K562 (cell line): ENCODE measurements around the gene KCTD16. TPM values are rescaled to one million over a fixed set of nuclear protein-coding genes. Genes with fewer than 3 reads are reported as not detected.

ENCODE experiments used
- ATAC-seq: fragments of 200-7000 bp; cut with Tn5 transposase; 3 replicates; pipeline ENCODE4 v1.9.1; 2020; ENCODE audit warnings: moderate library complexity
- BruUV-seq: library from RNA; stranded (reverse); fragments of 400-500 nt; replicated peaks from 2 replicates; lab custom pipeline; 2021; lab: Mats Ljungman, UMichigan
- CTCF ChIA-PET: fragments of 300-600 bp; formaldehyde crosslinking; extraction: SDS; loops from one replicate; lab custom pipeline; 2021; ENCODE audit warnings: low intra/inter-chr PET ratio; lab: Yijun Ruan, JAX
- POLR2A ChIA-PET: fragments of 300-600, 350-650 bp; sonication (Branson Sonifier 250); formaldehyde crosslinking; extraction: SDS; loops from one replicate; lab custom pipeline; 2021; ENCODE audit warnings: antibody characterized with exemption, inconsistent platforms; lab: Yijun Ruan, JAX
- DNase-seq, 4 experiments: peaks; one replicate each; pipeline versions ENCODE4 v3.0.0 to v3.0.0-alpha.2; 2011 to 2018; ENCODE audit warnings: low spot score in 3 of 4, mixed read lengths in 3 of 4; ENCODE audit errors: extremely low read depth in 1 of 4
- FAIRE-seq: peaks from 2 replicates; lab custom pipeline; 2011; peaks lifted over from hg19 to GRCh38; lab: Jason Lieb, UNC
- H2AFZ ChIP-seq: 2 replicates; pipeline ENCODE4 v1.6.0; 2011; ENCODE audit warnings: low read depth, low read length, control low read depth, inconsistent platforms
- H3K27ac ChIP-seq: fragments of 200-600 bp; 3 replicates; pipeline ENCODE4 v1.8.0; 2011; ENCODE audit warnings: low read depth, mild to moderate bottlenecking, control low read depth, inconsistent platforms, low read length, moderate library complexity, mixed read lengths; ENCODE audit errors: extremely low read depth
- H3K27me3 ChIP-seq, 2 experiments: fragments of 300-600 bp in 1 of 2; 2 replicates in 1 of 2; 3 replicates in 1 of 2; pipeline versions ENCODE4 v1.6.0 to v1.8.0; 2011; ENCODE audit warnings: inconsistent platforms in 2 of 2, low read length in 2 of 2, mild to moderate bottlenecking in 1 of 2, mixed read lengths in 1 of 2, moderate library complexity in 1 of 2; ENCODE audit not compliant: control insufficient read depth in 2 of 2, insufficient read depth in 2 of 2
- H3K36me3 ChIP-seq: fragments of 300-600 bp; 3 replicates; pipeline ENCODE4 v1.8.0; 2011; ENCODE audit warnings: mild to moderate bottlenecking, low read length, inconsistent platforms; ENCODE audit not compliant: control insufficient read depth, insufficient read depth
- H3K4me1 ChIP-seq, 2 experiments: fragments of 200-600 bp in 1 of 2; replicated peaks in 1 of 2; 2 replicates in 1 of 2; 3 replicates in 1 of 2; pipeline versions ENCODE4 v1.5.1 to v1.8.0; 2011; ENCODE audit warnings: inconsistent platforms in 2 of 2, low read length in 2 of 2, mild to moderate bottlenecking in 1 of 2, mixed read lengths in 1 of 2, moderate library complexity in 1 of 2; ENCODE audit not compliant: control insufficient read depth in 2 of 2, insufficient read depth in 2 of 2
- H3K4me2 ChIP-seq: 2 replicates; pipeline ENCODE4 v1.6.1; 2011; ENCODE audit warnings: low read length, control low read depth, inconsistent platforms, mixed read lengths; ENCODE audit not compliant: insufficient read depth
- H3K4me3 ChIP-seq: fragments of 200-600 bp; sonication (generic), shearing (Covaris generic); 2 replicates; pipeline ENCODE4 v1.5.1; 2016; ENCODE audit warnings: control low read depth, inconsistent platforms
- H3K79me2 ChIP-seq: fragments of 200-600 bp; 3 replicates; pipeline ENCODE4 v1.8.0; 2011; ENCODE audit warnings: low read length, inconsistent platforms; ENCODE audit not compliant: control insufficient read depth, insufficient read depth
- H3K9ac ChIP-seq, 2 experiments: 2 replicates each; pipeline versions ENCODE4 v1.6.0 to v1.6.1; 2011; ENCODE audit warnings: low read depth in 2 of 2, low read length in 2 of 2, control low read depth in 1 of 2, inconsistent platforms in 1 of 2, mild to moderate bottlenecking in 1 of 2, mixed read lengths in 1 of 2; ENCODE audit not compliant: insufficient read depth in 1 of 2
- H3K9me1 ChIP-seq: one replicate; pipeline ENCODE4 v1.6.0; 2011; ENCODE audit warnings: inconsistent platforms, mild to moderate bottlenecking, low read length, moderate library complexity; ENCODE audit not compliant: control insufficient read depth, insufficient read depth
- H3K9me3 ChIP-seq: replicated peaks from 2 replicates; pipeline ENCODE4 v1.5.1; 2011; ENCODE audit warnings: low read depth, low read length, inconsistent platforms; ENCODE audit not compliant: control insufficient read depth, insufficient read depth
- H4K20me1 ChIP-seq: replicated peaks from 2 replicates; pipeline ENCODE4 v1.6.1; 2011; ENCODE audit warnings: low read length, inconsistent platforms, mixed read lengths; ENCODE audit not compliant: control insufficient read depth, insufficient read depth
- DPF2 ChIP-seq: fragments of 450-650 bp; IDR thresholded peaks from 2 replicates; pipeline ENCODE4 v1.6.1; 2016
- FOSL1 ChIP-seq: fragments of 200-800 bp; sonication (Bioruptor generic); conservative IDR thresholded peaks from 2 replicates; pipeline ENCODE4 v1.6.1; 2016; ENCODE audit warnings: missing genetic modification characterization, missing compliant biosample characterization
- FOXP4 ChIP-seq: sonication (generic); formaldehyde crosslinking; IDR thresholded peaks from 2 replicates; pipeline ENCODE4 v1.8.0; 2022; ENCODE audit warnings: mild to moderate bottlenecking, missing genetic modification reagents, borderline replicate concordance
- GATAD2B ChIP-seq: fragments of 450-650 bp; IDR thresholded peaks from 2 replicates; pipeline ENCODE4 v1.6.1; 2017; ENCODE audit warnings: mild to moderate bottlenecking, borderline replicate concordance
- HINFP ChIP-seq: fragments of 450-650 bp; conservative IDR thresholded peaks from 2 replicates; pipeline ENCODE4 v1.6.1; 2016; ENCODE audit warnings: missing genetic modification characterization, low read depth, mild to moderate bottlenecking, control low read depth, missing compliant biosample characterization
- HMBOX1 ChIP-seq: sonication (generic); IDR thresholded peaks from 2 replicates; pipeline ENCODE4 v1.6.1; 2016
- KAT2B ChIP-seq: IDR thresholded peaks from one replicate; pipeline ENCODE4 v1.6.1; 2012; ENCODE audit warnings: low read depth, mild to moderate bottlenecking, control low read depth, inconsistent platforms, low read length, moderate library complexity
- PYGO2 ChIP-seq: fragments of 450-650 bp; IDR thresholded peaks from 2 replicates; pipeline ENCODE4 v1.6.1; 2016; ENCODE audit warnings: mild to moderate bottlenecking, missing genetic modification characterization, moderate library complexity, missing compliant biosample characterization
- RB1 ChIP-seq: fragments of 450-650 bp; IDR thresholded peaks from 2 replicates; pipeline ENCODE4 v1.6.1; 2017; ENCODE audit warnings: low read depth, mild to moderate bottlenecking
- RBM22 ChIP-seq: fragments of 200-400 bp; formaldehyde crosslinking; IDR thresholded peaks from 2 replicates; pipeline ENCODE4 v1.6.1; 2018; ENCODE audit warnings: low read length, low read depth; ENCODE audit not compliant: poor library complexity, severe bottlenecking
- SMARCB1 ChIP-seq: IDR thresholded peaks from 2 replicates; pipeline ENCODE4 v1.6.1; 2011; ENCODE audit warnings: improper control_type of control experiment, low read depth; ENCODE audit not compliant: insufficient read length
- TAF7 ChIP-seq: fragments of 450-650 bp; IDR thresholded peaks from 2 replicates; pipeline ENCODE4 v1.6.1; 2016; ENCODE audit warnings: missing genetic modification characterization, missing compliant biosample characterization
- ZBTB12 ChIP-seq: fragments of 250-450 bp; sonication (Bioruptor Pico); IDR thresholded peaks from 2 replicates; pipeline ENCODE4 v1.4.0; 2020
- ZNF592 ChIP-seq: fragments of 450-650 bp; IDR thresholded peaks from 2 replicates; pipeline ENCODE4 v1.6.1; 2017; ENCODE audit warnings: antibody characterized with exemption, mild to moderate bottlenecking
- in situ Hi-C: fragments of 300-500 bp; cut with MboI; formaldehyde crosslinking; loops from 4 replicates; pipeline ENCODE4 v1.15.0; 2018; ENCODE audit warnings: inconsistent platforms, mixed read lengths
- intact Hi-C: fragments of 100-400 bp; cut with micrococcal nuclease; formaldehyde crosslinking; loops from 2 replicates; pipeline ENCODE4 v1.14.2; 2022
- polyA plus RNA-seq, 8 experiments: library from polyadenylated mRNA; depleted of rRNA in 4 of 8; stranded (reverse) in 5 of 8; unstranded in 3 of 8; fragments of >200 nt; fragmentation: Nextera tagmentation in 2 of 8; fragmentation: Illumina TruSeq in 1 of 8; extraction: Ambion mirVana in 2 of 8; extraction: Trizol in 1 of 8; gene quantifications; 2 replicates each; pipeline versions ENCODE4 v1.2.1 to v1.2.3, GENCODE V29; 2011 to 2014; ENCODE audit warnings: inconsistent platforms in 1 of 8, missing spikeins in 1 of 8
- total RNA-seq, 7 experiments: library from RNA; depleted of rRNA in 6 of 7; stranded (reverse); fragments of >200 nt in 6 of 7; fragmentation: Illumina TruSeq in 2 of 7; extraction: Trizol in 2 of 7; gene quantifications; 2 replicates each; pipeline versions ENCODE4 v1.2.1 to v1.2.3, GENCODE V29; 2011 to 2021; ENCODE audit warnings: low replicate concordance in 1 of 7

Gene KCTD16
- total and polyA plus RNA-seq, 9 of the 15 experiments (the other 6 are each of a cell fraction or from before 2014, with no cell fraction given), result 0.04 TPM; not detected in 8

GRCh38 chr5:144487761-144488160, 317.1 kb downstream of the KCTD16 start:
- Histone ChIP-seq H3K4me2 (no peak overlapping the region), H3K79me2 (no peaks in the 10 kb centered on the region), H3K27ac (no peak overlapping the region), H3K4me1 (no peaks in the 10 kb centered on the region), H3K9me3 (no peaks in the 10 kb centered on the region), H2AFZ (no peak overlapping the region), H3K27me3 (no peaks in the 10 kb centered on the region), H3K4me3 (no peak overlapping the region), H4K20me1 (no peaks in the 10 kb centered on the region), H3K9me1 (no peaks in the 10 kb centered on the region), H3K9ac (no peak overlapping the region), H3K36me3 (no peaks in the 10 kb centered on the region)
- CTCF ChIA-PET, result no interaction called here
- TF ChIP-seq SMARCB1, result no peak
- no peak for TF ChIP-seq FOXP4
- TF ChIP-seq ZBTB12 (CRISPR knock-in tag), result no peak
- no peak for TF ChIP-seq PYGO2 (tag)
- TF ChIP-seq RB1, result no peak
- TF ChIP-seq KAT2B, result no peak
- no peak for TF ChIP-seq TAF7 (tag)
- TF ChIP-seq HMBOX1, result no peak
- no peak for TF ChIP-seq GATAD2B
- no peak for TF ChIP-seq ZNF592
- no peak for TF ChIP-seq HINFP (tag)
- no peak for TF ChIP-seq RBM22
- no peak for TF ChIP-seq FOSL1 (tag)
- TF ChIP-seq DPF2, result no peak
- in situ Hi-C loops (no loop called here), intact Hi-C loops (no loop called here)
- POLR2A ChIA-PET, result no interaction called here
- ATAC-seq, result no peak
- BruUV-seq, result no TSS peak
- no peak for DNase-seq
- no peak for FAIRE-seq
